Stimulated activated CD8-positive, alpha-beta memory T cell treated with anti-CD3 and anti-CD28 coated beads, Interleukin-15, amount 100 ng/mL, for 24 hours (primary cell): ENCODE data around the gene DAB1.

ENCODE experiments used
- DNase-seq: peaks from one replicate; pipeline ENCODE4 v3.0.0-alpha.2; 2020; ENCODE audit warnings: low read depth

The DAB1 gene

GRCh38 chr1:57020216-57020615, 403.6 kb downstream of the DAB1 start:
- no peak for DNase-seq

- DNase-seq: no peak
Observed at GRCh38 chr1:57019236-57019839, 404.5 kb downstream of the DAB1 start.

- DNase-seq: no peak
Observed at GRCh38 chr1:57018119-57018518, 405.7 kb downstream of the DAB1 start.

- DNase-seq: no peak
Observed at GRCh38 chr1:57017717-57018116, 406.1 kb downstream of the DAB1 start.

GRCh38 chr1:57017200-57017599, 406.7 kb downstream of the DAB1 start:
- no peak for DNase-seq

- DNase-seq: no peak
Observed at GRCh38 chr1:57015071-57015470, 408.8 kb downstream of the DAB1 start.

- no peak for DNase-seq
Observed at GRCh38 chr1:57013522-57013921, 410.3 kb downstream of the DAB1 start.

GRCh38 chr1:57012315-57012714, 411.5 kb downstream of the DAB1 start:
- no peak for DNase-seq

GRCh38 chr1:57010511-57010910, 413.3 kb downstream of the DAB1 start:
- DNase-seq: no peak

GRCh38 chr1:57007948-57008347, 415.9 kb downstream of the DAB1 start:
- no peak for DNase-seq

GRCh38 chr1:57007472-57007871, 416.4 kb downstream of the DAB1 start:
- no peak for DNase-seq

- DNase-seq: no peak
Observed at GRCh38 chr1:57003398-57004139, 420.3 kb downstream of the DAB1 start.

- DNase-seq: no peak
Observed at GRCh38 chr1:56995414-56996100, 428.3 kb downstream of the DAB1 start.

- DNase-seq: no peak
Observed at GRCh38 chr1:56993475-56993874, 430.4 kb downstream of the DAB1 start.

- DNase-seq: no peak
Observed at GRCh38 chr1:56992318-56993125, 431.3 kb downstream of the DAB1 start.

- DNase-seq: no peak
Observed at GRCh38 chr1:56991576-56991975, 432.3 kb downstream of the DAB1 start.

- no peak for DNase-seq
Observed at GRCh38 chr1:56986397-56986796, 437.5 kb downstream of the DAB1 start.

- DNase-seq: no peak
Observed at GRCh38 chr1:56985857-56986256, 438.0 kb downstream of the DAB1 start.

- DNase-seq: no peak
Observed at GRCh38 chr1:56983484-56983883, 440.4 kb downstream of the DAB1 start.

GRCh38 chr1:56979986-56980755, 443.7 kb downstream of the DAB1 start:
- DNase-seq: no peak

- DNase-seq: no peak
Observed at GRCh38 chr1:56978819-56979218, 445.0 kb downstream of the DAB1 start.

GRCh38 chr1:56977910-56978309, 445.9 kb downstream of the DAB1 start:
- DNase-seq: no peak
